ENCODE measurements around the gene WDR88.

Gene WDR88

GRCh38 chr19:33195645-33196347, 63.9 kb downstream of the WDR88 start:
- H3K4me3 ChIP-seq (ENCODE audit: low read depth, low read length) = peak overlapping the region; percentile 47

- H3K4me3 ChIP-seq (ENCODE audit: low read depth, low read length) = no peak overlapping the region
These were observed 64.7 kb downstream of the WDR88 start for GRCh38 chr19:33196446-33197193.

GRCh38 chr19:33197591-33198000, 65.7 kb downstream of the WDR88 start:
- no peak overlapping the region for H3K4me3 ChIP-seq (ENCODE audit: low read depth, low read length)

GRCh38 chr19:33198169-33198568, 66.3 kb downstream of the WDR88 start:
- H3K4me3 ChIP-seq (ENCODE audit: low read depth, low read length) = no peak overlapping the region

GRCh38 chr19:33199441-33200265, 67.7 kb downstream of the WDR88 start:
- no peak overlapping the region for H3K4me3 ChIP-seq (ENCODE audit: low read depth, low read length)

GRCh38 chr19:33201473-33201872, 69.6 kb downstream of the WDR88 start:
- no peak overlapping the region for H3K4me3 ChIP-seq (ENCODE audit: low read depth, low read length)

- H3K4me3 ChIP-seq (ENCODE audit: low read depth, low read length) = no peak overlapping the region
These were observed 70.1 kb downstream of the WDR88 start for GRCh38 chr19:33201886-33202545.

GRCh38 chr19:33202546-33203507, 70.9 kb downstream of the WDR88 start:
- no peak overlapping the region for H3K4me3 ChIP-seq (ENCODE audit: low read depth, low read length)

- H3K4me3 ChIP-seq (ENCODE audit: low read depth, low read length) = no peak overlapping the region
These were observed 71.6 kb downstream of the WDR88 start for GRCh38 chr19:33203529-33203928.

- no peak overlapping the region for H3K4me3 ChIP-seq (ENCODE audit: low read depth, low read length)
These were observed 72.4 kb downstream of the WDR88 start for GRCh38 chr19:33204136-33204973.

- H3K4me3 ChIP-seq (ENCODE audit: low read depth, low read length) = no peak overlapping the region
These were observed 73.2 kb downstream of the WDR88 start for GRCh38 chr19:33205110-33205509.

- no peak overlapping the region for H3K4me3 ChIP-seq (ENCODE audit: low read depth, low read length)
These were observed 73.8 kb downstream of the WDR88 start for GRCh38 chr19:33205531-33206260.

GRCh38 chr19:33206261-33207039, 74.5 kb downstream of the WDR88 start:
- H3K4me3 ChIP-seq (ENCODE audit: low read depth, low read length) = no peak overlapping the region

GRCh38 chr19:33207040-33207620, 75.2 kb downstream of the WDR88 start:
- H3K4me3 ChIP-seq (ENCODE audit: low read depth, low read length) = no peak overlapping the region

GRCh38 chr19:33207903-33208302, 76.0 kb downstream of the WDR88 start:
- H3K4me3 ChIP-seq (ENCODE audit: low read depth, low read length) = no peak overlapping the region

- no peak overlapping the region for H3K4me3 ChIP-seq (ENCODE audit: low read depth, low read length)
These were observed 76.5 kb downstream of the WDR88 start for GRCh38 chr19:33208371-33208895.

All from iPS-11a (cell line).